GM21717 (cell line): Measurements from ENCODE around the gene S1PR3.
"Not testable (repeated sequence)": the region's sequence is repeated elsewhere in the genome, so short reads cannot be mapped to it uniquely, and the experiment has no call there.

Source experiments
- ATAC-seq: cut with Tn5 transposase; IDR thresholded peaks from one replicate; pipeline ENCODE4 v1.9.1; 2021; ENCODE audit warnings: mild to moderate bottlenecking, moderate library complexity; ENCODE audit not compliant: unreplicated experiment

S1PR3 gene

DNA sequence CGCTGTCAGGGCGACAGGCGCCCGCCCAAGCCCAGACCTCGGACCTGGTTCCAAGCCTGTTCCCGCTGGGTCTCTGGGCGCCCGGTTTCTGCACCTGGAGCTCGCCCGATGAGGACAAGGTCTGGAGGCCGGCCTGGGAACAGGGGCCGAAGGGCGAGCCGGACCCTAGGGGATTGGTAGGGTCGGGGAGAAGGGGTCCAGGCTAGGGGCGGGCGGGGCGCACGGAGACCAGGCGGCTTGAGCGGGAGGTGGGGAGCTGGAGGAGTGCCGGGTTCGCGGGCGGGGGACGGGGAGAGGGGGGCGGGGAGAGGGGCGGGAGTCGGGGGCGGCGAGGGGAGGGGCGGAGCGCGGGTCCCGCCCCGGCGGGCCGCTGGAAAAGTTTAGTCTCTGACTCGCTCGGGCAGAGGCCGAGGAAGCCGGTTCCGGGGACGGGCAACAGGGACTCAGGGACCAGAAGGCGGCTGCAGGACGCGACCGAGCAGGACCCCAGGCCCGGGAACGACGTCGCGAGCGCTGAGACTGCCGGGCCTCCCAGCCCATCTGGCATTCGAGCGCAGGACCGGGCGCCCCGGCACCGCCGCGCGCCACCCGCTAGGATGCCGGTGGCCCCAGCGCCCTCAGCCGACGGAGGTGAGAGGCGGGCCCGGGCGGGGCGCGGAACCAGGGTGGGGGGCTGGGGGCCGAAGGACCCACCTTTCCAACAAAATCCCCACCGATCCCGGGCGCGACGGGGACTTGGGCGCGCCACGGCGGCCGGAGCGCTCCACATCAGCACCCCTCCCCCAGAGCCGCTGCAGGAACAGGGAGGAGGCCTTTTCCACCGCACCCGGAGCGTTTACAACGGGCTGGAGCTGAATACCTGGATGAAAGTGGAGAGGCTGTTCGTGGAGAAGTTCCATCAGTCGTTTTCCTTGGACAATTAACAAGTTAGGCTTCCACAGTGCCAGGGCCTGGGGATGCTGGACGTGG lies at the start of gene S1PR3:
TSS of gene S1PR3 (plus strand) at position 403 of the 969 bp plus-strand sequence. CDS start 9,733 bp downstream, outside the sequence.
- ATAC-seq, result no peak

DNA sequence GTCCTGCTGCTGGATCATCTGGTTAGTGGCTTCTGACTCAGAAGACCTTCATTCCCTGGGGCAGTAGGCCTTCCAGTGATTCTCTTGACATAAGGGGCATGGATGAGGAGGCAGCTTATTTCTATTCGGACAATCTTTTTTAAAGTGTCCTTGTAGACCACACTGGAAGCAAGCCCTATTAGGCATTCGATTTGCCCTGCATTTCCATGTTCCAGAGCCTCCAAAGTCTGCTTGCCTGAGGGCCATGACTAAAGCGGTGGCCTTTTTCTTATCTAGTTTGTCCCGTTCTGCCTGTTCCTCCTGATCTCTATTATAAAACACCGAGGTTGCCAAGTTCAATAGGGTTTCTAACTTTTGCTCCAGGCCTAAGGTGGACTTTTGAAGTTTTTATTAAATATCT lies 49.7 kb upstream of the S1PR3 start:
- not testable (repeated sequence) for ATAC-seq

- no peak for ATAC-seq
Observed at GRCh38 chr9:88942411-88942810, 48.9 kb upstream of the S1PR3 start.

GRCh38 chr9:88945636-88946333 lies 45.5 kb upstream of the S1PR3 start:
- ATAC-seq, result no peak

DNA sequence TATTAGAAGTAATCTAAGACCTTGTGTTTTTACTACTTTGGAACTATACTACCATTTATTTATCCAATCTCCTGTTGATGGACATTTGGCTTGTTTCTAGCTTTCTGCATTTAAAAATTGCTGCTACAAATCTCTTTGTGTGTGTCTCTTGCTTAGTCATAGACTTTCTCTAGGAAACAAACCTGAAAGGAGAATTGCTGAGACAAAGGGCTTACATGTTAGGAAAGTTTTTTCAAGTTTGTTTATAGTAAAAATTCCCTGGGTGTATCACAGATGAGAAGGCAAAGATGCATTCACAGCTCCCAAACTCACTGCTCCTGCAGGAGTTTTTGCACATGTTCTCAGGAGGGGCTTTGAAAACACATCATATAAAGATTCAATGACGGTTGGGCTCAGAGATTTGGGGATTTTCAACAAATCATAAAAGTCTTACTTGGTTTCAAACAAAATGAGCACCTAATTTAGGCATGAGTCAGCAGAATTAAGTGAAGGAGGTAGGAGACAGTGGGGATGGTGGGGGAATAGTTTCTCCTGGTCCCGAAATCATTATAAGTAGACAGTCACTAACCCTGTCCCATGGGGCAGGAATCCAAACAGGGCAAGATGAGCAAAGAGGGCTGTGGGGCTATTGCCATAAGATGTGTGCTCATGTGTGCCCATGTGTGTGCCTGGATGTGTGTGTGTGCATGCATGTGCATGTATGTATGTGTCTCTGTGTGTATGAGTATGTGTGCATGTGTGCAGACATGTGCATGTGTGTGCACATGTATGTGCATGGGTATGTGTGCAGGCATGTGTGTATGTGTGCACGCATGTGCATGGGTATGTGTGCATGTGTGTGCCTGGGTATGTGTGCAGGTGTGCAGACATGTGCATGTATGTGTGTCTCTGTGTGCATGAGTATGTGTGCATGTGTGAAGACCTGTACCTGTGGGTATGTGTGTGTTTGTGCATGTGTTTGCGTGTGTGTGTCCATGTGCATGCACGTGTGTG lies 43.4 kb upstream of the S1PR3 start:
- no peak for ATAC-seq

GRCh38 chr9:88949425-88949824 lies 41.8 kb upstream of the S1PR3 start:
- ATAC-seq, result no peak

DNA sequence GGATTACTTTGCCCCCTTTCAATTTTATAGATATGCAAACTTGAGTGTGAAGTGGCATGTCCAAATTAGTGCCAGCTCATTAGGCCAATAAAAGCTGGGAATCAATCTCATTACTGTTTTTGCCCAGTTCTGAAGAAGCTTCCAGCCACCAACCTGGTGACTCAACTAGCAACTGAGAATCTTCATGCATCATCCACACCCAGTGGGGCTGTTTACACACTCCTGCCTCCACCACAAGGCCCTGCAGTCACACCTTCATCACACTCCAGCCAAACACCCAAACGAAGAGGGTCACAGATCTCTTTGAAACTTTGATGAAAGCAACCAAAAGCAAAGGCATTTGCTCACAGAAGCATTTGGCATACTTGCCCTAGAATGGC lies 41.3 kb upstream of the S1PR3 start:
- no peak for ATAC-seq

GRCh38 chr9:88950341-88951154 lies 40.7 kb upstream of the S1PR3 start:
- no peak for ATAC-seq

DNA sequence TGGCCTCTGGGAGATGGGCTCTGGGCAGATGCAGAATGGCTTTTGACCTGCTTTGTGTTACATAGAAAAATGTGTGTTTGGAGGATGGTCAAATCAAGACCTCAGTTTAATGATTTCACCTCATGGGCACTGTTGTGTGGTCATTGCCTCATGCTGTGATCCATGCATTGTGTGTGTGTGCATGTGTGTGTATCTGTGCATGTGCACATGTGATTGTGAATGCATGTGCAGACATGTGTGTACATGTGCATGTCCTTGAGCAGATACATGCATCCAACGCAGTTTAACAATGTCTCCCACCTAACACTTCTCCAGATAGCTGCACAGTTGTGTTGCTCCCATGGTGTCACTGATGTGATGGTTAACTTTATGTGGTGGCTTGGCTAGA lies 40.1 kb upstream of the S1PR3 start:
- no peak for ATAC-seq

- ATAC-seq, result no peak
Observed at GRCh38 chr9:88952086-88952615, 39.1 kb upstream of the S1PR3 start.

- ATAC-seq, result no peak
Observed at GRCh38 chr9:88952976-88953375, 38.3 kb upstream of the S1PR3 start.

DNA sequence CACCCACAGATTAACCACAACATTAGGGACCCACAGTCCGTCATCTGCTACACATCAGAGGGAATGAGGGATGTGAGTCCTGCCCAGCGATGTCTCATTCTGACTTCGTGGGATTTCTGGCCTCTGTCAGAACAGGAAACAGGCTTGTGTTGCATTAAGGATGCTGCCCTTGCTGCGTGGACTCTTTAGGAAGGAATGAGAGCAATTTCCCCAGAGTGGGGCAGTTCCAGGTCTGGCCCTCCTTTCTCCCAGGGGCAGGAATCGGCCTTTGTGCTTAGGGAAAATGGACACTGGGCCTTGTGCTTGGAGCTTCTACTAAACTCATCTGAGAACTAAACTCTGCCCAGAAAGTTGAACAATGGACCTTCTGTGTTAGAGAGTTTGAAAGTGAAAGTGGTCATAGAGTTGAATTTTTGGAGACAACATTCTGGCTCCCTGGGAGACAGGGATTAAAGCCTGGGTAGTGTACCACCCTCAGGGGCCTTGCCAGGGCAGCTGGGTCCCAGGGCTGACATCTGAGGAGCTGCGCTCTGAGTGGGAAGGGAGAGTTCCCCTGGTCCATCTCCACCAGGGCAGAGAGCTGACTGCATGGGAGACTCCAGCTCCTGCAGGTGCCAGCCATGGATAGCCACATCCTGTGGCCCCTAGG lies 37.8 kb upstream of the S1PR3 start:
- ATAC-seq, result no peak

DNA sequence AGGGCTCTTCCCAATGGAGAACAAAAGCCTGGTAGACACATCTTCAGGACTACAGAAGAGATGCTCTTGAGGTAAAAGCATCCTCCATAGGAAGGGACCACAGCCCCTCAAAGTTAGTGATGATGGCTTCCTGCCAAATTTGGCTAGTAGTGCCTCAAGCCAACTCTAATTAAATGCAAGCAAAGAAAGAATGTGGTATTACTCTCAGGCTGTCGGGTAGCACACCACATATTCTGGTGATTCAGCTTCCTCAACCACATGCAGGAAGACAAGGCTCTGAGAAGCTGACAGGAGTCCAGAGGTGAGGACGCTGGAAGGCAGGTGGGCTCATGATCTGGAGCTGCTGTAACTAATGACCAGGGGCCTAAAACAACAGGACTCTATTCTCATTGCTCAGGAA lies 37.2 kb upstream of the S1PR3 start:
- no peak for ATAC-seq

GRCh38 chr9:88957526-88957925 lies 33.7 kb upstream of the S1PR3 start:
- ATAC-seq, result no peak

GRCh38 chr9:88959727-88960469 lies 31.4 kb upstream of the S1PR3 start:
- ATAC-seq, result no peak

DNA sequence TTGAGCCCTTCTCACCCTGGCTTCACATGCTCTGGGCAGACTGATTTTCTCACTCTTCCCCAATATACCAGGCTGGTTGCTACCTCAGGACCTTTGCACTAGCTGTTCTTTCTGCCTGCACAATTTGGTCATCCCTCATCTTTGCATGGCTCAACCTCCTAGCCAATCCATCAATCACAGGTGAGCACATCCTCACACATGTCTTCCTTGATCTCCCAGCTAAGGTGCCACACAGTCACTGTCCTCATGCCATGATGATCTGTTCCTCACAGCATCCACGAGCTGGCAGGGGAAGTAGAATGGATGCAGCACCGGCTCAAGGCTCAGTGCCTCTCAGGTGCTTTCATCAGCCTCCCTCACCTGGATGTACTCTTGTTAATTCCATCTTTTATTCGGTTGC lies 30.6 kb upstream of the S1PR3 start:
- ATAC-seq, result no peak

DNA sequence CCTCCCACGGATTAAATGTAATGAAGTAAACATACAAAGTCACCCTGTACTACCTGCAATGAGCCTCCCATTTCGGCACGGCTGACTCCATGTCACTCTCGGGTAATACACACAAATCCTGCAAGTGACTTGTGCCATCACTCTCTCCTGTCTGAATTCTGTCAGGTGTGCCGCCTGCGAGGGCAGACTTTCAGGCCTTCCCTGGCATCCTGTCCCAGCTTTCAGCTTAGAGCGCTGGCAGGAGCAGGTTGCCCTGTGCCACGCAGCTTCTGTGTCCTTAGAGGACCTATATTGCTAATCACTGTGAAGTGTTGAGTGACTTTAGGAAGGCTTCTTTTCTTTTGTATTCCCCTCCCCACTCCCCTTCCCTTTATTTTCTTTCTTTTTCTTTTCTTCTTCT lies 25.8 kb upstream of the S1PR3 start:
- ATAC-seq, result no peak

DNA sequence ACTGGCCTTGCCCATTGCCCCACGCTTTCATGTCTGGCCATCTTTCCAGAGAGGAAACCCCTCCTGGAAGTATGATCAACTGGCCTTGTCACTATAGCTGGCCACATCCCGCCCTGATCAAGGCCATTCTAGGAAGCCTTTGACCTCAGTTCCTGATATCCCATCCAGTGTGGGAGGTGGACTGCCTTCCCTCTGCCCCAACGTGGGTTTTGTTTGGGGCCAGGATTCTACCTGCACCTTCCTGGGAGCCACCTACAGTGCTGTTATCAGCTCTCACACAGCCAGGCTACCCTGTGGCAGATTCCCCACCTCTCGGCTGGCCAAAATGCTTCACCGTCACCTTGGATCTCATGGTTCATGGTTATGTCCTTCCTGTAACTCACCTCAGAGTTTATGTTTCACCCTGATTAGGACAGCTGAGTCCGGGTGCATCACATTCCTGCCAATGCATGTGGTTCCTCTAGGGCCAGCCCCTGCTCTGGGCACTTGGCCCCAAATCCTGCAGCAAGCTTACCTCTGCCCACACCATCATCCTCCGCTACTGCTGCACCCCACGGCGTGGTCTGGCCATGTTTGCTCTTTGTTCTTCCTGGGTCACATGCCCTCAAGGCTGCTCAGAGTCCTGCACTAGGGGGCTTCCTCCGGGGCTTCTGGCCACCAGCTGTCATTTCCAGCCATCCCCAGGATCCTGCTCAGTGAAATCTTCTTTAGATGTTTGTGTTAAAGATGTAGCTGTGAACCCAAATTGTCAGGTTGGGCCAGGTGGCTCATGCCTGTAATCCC lies 24.2 kb upstream of the S1PR3 start:
- ATAC-seq, result no peak
